Left lobe of liver (tissue), 2 donors: Measurements from ENCODE around the gene STK31. TPM values are rescaled to one million over a fixed set of nuclear protein-coding genes. Genes with fewer than 3 reads are reported as not detected.
"Not testable (repeated sequence)": the region's sequence is repeated elsewhere in the genome, so short reads cannot be mapped to it uniquely, and the experiment has no call there.

Source experiments
- ATAC-seq: fragments of 200-7000 bp; cut with Tn5 transposase; one replicate; pipeline ENCODE4 v1.9.1; 2020; ENCODE audit warnings: mild to moderate bottlenecking, moderate library complexity
- DNase-seq: peaks from one replicate; pipeline ENCODE4 v3.0.0-alpha.2; 2020; ENCODE audit warnings: low spot score
- total RNA-seq: library from RNA; stranded (reverse); gene quantifications from one replicate; pipeline ENCODE4 v1.2.1, GENCODE V29; 2021
- donor health status: DM: no; HTN: no; CAD: no; lungs with moderate emphysema.
- donor health status: DM: no; HTN: yes; CAD: no.

The STK31 gene
- total RNA-seq, 1 donor from 2014 or later = 0.20 TPM

DNA sequence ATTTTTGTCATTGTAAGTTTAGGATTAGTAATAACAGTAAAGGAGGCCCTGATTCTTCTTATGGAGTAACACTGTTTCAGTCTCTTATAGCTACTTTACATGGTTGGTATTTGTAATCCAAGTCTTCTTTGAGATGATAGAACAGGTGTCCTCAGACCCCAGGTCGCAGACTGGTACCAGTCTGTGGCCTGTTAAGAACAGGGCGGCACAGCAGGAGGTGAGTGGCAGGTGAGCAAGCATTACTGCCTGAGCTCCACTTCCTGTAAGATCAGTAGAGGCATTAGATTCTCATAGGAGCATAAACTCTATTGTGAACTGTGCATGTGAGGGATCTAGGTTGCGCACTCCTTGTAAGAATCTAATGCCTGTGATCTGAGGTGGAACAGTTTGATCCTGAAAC is 77.3 kb downstream of the STK31 start:
- ATAC-seq = no peak

GRCh38 chr7:23788843-23789242 is 78.8 kb downstream of the STK31 start:
- DNase-seq = no peak
- no peak for ATAC-seq

More for the DNA sequence above, 77.3 kb downstream of the STK31 start:
- no peak for DNase-seq

- DNase-seq (no peak), ATAC-seq (no peak)
Observed at GRCh38 chr7:23791721-23792120, 81.7 kb downstream of the STK31 start.

DNA sequence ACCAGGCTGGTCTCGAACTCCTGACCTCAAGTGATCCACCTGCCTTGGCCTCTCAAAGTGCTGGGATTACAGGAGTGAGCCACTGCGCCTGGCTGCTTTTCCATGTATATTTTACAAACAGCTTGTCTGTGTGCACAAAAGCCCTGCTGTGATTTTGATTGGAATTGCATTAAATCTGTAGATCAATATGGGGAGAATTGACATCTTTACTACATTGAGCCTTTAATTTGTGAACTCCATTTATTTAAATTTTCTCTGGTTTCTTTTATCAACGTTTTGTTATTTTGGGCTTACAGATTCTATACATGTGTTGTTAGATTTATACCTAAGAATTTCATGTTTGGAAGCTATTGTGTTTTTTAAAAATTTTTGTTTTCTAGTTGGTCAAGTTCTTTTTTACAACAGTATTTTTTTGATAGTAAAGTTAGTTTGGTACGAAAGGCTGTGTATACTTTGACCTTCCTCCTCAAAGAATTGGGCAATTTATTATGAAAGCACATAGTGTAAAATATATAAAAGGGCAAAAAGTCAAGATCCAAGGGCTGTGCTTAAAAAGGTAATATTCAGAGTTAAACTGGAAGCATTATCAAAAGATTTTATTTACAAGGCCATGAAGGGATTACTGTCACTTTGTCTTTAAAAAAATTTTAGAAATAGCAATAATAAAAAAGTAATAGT is 92.8 kb downstream of the STK31 start:
- ATAC-seq (peak; percentile 58), DNase-seq (no peak)

GRCh38 chr7:23804707-23805106 is 94.7 kb downstream of the STK31 start:
- DNase-seq (no peak), ATAC-seq (no peak)

- no peak for ATAC-seq
Observed at GRCh38 chr7:23808421-23808820, 98.4 kb downstream of the STK31 start.

DNA sequence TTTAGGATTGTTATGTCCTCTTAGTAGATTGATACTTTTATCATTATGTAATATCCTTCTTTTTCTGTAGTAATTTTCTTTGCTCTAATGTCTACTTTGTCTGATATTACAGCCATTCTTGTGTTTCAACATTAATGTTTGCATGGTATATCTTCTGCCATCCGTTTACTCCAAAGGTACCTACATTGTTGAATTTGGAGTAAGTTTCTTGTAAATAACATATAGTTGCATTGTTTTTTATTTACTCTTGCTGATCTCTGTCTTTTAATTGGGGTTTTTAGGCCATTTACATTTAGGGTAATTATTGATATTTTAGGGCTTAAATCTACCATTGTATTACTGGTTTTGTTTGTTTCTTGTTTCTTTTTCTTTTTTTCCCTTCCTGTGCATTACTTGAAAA is 100.1 kb downstream of the STK31 start:
- no peak for DNase-seq
- ATAC-seq = no peak

More at GRCh38 chr7:23808421-23808820, 98.4 kb downstream of the STK31 start:
- no peak for DNase-seq

- DNase-seq = no peak
- no peak for ATAC-seq
Observed at GRCh38 chr7:23811540-23811939, 101.5 kb downstream of the STK31 start.

DNA sequence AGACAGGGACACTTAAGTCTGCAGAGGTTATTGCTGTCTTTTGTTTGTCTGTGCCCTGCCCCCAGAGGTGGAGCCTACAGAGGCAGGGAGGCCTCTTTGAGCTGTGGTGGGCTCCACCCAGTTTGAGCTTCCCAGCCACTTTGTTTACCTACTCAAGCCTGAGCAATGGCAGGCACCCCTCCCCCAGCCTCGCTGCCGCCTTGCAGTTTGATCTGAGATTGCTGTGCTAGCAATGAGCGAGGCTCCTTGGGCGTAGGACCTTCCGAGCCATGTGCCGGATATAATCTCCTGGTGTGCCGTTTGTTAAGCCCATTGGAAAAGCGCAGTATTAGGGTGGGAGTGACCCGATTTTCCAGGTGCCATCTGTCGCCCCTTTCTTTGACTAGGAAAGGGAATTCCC is 118.1 kb downstream of the STK31 start:
- DNase-seq, ATAC-seq: not testable (repeated sequence)

- ATAC-seq, DNase-seq: not testable (repeated sequence)
Observed at GRCh38 chr7:23832733-23833132, 122.7 kb downstream of the STK31 start.

GRCh38 chr7:23833405-23833804 is 123.4 kb downstream of the STK31 start:
- DNase-seq = no peak
- no peak for ATAC-seq

GRCh38 chr7:23844837-23845236 is 134.8 kb downstream of the STK31 start:
- DNase-seq, ATAC-seq: not testable (repeated sequence)

- ATAC-seq (no peak), DNase-seq (no peak)
Observed at GRCh38 chr7:23852135-23852534, 142.1 kb downstream of the STK31 start.

GRCh38 chr7:23852988-23853387 is 143.0 kb downstream of the STK31 start:
- no peak for ATAC-seq
- DNase-seq = no peak

DNA sequence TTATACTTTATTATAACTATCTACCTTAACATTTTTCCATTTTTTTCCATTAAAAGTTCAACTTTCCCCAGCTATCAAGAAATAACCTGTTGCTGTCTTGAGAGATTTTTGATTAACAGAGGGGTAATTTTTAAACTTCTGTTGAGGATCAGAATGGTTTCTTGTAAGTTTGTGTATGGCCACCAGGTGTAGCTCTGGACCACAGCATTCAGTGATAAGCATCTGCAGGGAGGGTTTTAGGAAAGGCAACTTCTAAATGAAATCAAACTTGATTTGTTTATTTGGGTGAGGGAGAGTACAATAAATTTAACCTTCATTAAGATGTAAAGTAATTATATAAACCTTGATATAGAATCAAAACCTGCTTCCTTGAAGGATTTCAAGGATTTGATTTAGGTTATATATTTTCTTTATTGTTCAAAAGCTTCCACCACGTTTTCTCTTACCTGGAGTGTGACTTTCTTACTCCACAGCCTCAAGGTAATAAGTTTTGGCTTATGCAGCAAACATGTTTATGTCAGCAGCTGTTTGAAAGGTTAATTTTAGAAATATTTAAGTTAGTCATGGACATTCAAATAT is 153.3 kb downstream of the STK31 start:
- no peak for DNase-seq
- ATAC-seq = peak; percentile 77

DNA sequence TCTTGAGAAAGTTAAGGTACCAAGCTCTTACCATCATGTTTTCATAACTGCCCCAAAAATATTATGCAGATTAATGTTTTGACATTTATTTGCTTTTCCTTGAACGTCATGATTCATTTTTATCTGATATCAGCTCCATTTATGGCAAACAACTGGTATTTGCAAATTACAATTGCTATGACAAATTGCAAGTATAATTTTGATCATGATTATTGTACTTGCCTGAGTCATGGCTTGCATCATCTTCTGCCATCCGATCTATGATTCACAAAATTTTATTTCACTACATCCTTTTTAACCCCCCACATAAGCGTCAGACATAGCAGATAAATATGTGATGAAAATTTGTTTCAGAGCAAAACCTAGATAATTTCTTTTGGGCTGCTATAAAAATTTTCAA is 155.0 kb downstream of the STK31 start:
- DNase-seq (no peak), ATAC-seq (no peak)

DNA sequence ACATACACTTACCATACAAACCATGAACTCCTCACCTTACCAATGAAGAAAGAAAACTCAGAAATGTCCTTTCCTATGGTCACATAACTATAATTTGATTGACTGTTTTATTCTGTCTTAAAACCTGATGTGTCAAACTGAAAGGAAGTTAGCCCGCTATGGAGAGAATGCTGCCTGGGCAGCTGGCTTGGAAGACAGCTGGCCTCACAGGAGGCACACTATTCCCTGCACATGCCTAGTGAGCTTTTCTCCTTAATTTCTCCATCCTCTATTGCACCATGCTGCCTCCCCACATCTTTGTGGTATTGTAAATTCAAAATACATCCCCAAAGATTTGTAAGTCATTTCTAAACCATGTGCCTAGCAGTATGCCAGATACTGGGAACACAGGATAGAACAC is 163.3 kb downstream of the STK31 start:
- ATAC-seq (no peak), DNase-seq (no peak)

DNA sequence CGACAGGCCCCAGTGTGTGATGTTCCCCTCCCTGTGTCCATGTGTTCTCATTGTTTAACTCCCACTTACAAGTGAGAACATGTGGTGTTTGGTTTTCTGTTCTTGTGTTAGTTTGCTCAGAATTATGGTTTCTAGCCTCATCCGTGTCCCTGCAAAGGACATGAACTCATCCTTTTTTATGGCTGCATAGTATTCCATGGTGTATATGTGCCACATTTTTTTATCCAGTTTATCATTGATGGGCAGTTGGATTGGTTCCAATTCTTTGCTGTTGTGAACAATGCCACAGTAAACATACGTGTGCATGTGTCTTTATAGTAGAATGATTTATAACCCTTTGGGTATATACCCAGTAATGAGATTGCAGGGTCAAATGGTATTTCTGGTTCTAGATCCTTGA is 166.5 kb downstream of the STK31 start:
- DNase-seq, ATAC-seq: not testable (repeated sequence)

Other genes starting within 250 kb of the STK31 start
- gene IGF2BP3, start 239.7 kb upstream of the STK31 start, total RNA-seq = 0.78 TPM
- 28.4 TPM for gene TRA2A, start 178.2 kb upstream of the STK31 start, total RNA-seq
- 7.7 TPM for gene CCDC126, start 112.8 kb upstream of the STK31 start, total RNA-seq
- gene FAM221A, start 30.0 kb upstream of the STK31 start, total RNA-seq = 4.2 TPM